NCI-H1694 treated with DMSO at 0.1 percent for 48 hours (cell line): Measurements from ENCODE around the gene TYRO3.
"Not testable (repeated sequence)": the region's sequence is repeated elsewhere in the genome, so short reads cannot be mapped to it uniquely, and the experiment has no call there.

Experiments
- DNase-seq: peaks from one replicate; lab custom pipeline; 2025; lab: John Stamatoyannopoulos, UW

The TYRO3 gene

DNA sequence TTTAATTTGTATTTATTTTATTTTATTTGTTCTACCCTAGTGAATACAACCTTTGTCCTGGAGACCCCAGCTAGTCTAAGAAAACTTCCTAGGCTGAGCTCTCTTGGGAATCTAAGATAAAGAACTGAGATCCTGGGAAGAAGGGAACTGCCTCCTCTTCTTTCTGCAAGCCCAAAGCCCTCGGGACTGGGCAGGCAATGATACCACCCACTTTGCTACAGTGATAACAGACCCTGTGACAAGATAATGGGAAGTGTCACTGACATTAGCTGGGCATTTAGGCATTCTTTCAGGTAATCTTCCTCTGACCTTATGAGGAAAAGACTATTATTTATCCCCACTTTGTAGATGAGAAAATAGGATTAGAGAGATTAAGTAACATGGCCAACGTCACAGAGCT lies 15.1 kb downstream of the TYRO3 start:
- no peak for DNase-seq

DNA sequence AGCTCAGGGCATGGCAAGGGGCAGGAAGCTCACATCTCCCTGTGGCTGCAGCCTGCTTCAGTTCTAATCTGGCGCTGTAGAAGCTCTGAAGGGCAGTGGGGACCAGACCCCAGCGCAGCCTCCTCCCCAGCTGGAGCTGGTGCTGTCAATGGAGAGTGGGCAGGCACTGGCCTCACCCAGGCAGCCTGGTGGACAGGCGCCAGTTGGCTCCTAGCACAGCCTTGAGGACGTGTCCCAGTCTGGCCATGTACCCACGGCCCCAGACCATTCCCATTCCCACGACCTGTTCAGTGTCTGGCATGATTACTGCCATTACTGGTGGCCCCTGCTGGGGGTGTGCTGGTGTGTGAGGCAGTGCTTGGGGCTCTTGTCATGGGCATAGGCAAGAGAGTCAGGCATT lies 16.3 kb downstream of the TYRO3 start:
- no peak for DNase-seq

DNA sequence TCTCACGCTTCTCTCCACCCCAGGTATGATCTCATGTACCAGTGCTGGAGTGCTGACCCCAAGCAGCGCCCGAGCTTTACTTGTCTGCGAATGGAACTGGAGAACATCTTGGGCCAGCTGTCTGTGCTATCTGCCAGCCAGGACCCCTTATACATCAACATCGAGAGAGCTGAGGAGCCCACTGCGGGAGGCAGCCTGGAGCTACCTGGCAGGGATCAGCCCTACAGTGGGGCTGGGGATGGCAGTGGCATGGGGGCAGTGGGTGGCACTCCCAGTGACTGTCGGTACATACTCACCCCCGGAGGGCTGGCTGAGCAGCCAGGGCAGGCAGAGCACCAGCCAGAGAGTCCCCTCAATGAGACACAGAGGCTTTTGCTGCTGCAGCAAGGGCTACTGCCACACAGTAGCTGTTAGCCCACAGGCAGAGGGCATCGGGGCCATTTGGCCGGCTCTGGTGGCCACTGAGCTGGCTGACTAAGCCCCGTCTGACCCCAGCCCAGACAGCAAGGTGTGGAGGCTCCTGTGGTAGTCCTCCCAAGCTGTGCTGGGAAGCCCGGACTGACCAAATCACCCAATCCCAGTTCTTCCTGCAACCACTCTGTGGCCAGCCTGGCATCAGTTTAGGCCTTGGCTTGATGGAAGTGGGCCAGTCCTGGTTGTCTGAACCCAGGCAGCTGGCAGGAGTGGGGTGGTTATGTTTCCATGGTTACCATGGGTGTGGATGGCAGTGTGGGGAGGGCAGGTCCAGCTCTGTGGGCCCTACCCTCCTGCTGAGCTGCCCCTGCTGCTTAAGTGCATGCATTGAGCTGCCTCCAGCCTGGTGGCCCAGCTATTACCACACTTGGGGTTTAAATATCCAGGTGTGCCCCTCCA lies 19.1 kb downstream of the TYRO3 start:
- DNase-seq = no peak

DNA sequence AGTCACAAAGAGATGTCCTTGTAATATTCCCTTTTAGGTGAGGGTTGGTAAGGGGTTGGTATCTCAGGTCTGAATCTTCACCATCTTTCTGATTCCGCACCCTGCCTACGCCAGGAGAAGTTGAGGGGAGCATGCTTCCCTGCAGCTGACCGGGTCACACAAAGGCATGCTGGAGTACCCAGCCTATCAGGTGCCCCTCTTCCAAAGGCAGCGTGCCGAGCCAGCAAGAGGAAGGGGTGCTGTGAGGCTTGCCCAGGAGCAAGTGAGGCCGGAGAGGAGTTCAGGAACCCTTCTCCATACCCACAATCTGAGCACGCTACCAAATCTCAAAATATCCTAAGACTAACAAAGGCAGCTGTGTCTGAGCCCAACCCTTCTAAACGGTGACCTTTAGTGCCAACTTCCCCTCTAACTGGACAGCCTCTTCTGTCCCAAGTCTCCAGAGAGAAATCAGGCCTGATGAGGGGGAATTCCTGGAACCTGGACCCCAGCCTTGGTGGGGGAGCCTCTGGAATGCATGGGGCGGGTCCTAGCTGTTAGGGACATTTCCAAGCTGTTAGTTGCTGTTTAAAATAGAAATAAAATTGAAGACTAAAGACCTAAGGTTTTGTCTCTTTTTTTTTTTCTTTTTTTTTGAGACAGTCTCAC lies 19.8 kb downstream of the TYRO3 start:
- DNase-seq = no peak

DNA sequence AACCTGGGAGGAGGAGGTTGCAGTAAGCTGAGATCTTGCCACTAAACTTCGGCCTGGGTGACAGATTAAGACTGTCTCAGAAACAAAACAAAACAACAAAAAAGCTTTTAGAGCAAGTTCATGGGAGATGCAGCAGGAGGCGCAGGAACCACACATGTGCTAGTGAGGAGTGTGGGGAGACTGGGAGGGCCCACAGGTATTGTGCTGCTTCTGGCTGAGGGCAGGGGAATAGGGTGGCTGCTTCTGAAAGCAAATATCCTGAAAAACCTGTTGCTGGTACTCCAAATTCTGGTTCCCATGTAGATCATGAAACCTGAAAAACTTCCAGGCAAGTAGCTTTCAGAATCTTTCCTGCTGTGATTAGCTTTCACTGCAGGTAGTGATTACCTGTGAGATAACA lies 22.1 kb downstream of the TYRO3 start:
- no peak for DNase-seq

DNA sequence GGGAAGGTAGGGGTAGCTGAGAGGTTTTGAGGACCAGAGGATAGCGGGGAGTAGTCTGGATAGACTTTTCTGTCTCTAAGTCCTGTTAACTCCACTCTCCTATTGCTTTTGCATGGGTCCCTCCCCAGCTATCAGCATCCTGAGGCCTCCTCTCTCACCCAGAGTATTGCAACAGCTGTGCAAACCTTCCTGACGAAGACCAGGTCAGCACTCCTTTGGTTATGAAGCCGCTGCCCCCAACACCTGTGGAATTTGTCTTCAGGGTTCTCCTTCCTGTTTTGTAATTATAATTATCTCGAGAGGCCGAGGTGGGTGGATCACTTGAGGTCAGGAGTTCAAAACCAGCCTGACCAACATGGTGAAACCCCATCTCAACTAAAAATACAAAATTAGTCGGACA lies 24.8 kb downstream of the TYRO3 start:
- no peak for DNase-seq

DNA sequence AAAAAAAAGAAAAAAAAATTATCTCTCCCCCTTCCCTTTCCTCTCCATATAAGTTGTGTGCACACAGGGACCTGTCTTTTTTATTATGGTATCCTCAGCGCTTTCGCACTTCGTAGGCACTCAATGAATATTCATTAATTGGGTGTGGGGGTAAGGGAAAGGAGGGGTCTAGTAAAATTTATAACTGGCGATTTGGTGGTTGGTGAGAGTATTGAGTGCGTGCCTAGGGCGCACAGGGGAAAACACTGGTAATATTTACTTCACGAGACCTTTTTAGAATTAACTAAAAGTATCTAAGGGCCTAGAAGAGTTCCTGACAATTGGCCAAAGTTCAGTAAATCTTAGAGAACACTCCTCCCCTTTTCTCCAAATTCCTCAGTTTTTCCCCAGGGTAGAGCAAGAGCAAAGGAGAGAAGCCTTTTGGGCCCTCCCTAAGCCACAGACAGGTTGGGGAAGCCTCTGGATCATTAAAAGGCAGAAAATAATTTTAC lies 25.7 kb downstream of the TYRO3 start:
- DNase-seq = no peak

DNA sequence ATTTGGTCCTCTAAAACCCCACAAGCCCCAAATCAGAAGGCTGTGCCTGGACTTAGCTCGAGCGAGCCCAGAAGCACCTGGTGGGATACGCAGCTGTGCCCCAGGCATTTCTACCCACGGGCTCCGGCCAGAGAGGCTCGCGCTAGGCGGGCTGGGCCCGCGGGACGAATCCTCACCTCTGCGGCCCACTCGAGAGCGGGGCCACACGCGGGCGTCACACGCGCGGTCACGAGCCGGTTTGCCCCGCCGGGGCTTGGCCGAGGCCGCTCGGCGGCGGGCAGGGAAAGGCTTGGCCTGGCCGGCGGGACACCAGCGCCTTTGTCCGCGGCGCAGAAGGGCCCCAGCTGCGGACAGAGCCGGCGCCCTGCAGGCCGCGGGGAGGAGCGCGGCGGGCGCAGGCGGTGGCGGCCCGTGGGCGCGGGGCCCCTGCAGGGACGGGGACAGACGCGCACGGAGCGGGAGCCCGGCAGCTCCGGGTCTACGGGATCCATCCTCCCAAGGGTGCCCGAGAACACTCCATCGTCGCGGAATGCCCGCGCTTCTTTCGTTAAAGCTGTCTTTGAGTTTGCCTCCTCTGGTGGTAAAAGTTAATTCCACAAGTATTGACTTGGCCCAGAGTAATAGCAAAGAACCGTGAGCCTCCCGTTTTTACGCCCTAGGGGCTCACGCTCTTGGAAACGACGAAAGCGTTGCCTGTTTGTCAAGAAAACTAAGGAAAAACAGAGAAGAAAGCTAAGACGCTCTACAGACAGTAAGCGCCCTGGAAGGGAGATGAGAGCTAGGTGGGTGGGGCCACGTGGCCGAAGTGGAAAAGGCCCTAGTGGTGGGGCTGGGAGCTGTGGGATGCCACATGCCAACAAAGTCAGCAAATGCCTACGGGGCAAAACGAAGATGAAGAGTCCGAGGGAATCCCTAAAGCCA lies 26.4 kb downstream of the TYRO3 start:
- no peak for DNase-seq

DNA sequence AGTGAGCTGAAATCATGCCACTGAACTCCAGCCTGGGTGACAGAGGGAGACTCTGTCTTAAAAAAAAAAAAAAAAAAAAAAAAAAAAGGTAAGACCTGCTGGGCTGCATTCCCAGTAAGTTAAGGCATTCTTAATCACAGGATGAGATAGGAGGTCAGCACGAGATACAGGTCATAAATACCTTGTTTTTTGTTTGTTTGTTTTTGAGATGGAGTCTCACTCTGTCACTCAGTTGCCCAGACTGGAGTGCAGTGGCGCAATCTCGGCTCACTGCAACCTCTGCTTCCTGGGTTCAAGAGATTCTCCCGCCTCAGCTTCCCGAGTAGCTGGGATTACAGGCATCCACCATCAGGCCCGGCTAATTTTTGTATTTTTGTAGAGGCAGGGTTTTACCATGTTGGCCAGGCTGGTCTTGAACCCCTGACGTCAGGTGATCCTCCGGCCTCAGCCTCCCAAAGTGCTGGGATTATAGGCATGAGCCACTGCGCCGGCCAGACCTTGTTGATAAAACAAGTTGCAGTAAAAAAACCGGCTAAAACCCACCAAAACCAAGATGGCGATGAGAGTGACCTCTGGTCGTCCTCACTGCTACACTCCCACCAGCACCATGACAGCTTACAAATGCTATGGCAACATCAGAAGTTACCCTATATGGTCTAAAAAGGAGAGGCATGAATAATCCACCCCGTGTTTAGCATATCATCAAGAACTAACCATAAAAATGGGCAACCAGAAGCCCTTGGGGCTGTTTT lies 27.7 kb downstream of the TYRO3 start:
- DNase-seq = not testable (repeated sequence)

DNA sequence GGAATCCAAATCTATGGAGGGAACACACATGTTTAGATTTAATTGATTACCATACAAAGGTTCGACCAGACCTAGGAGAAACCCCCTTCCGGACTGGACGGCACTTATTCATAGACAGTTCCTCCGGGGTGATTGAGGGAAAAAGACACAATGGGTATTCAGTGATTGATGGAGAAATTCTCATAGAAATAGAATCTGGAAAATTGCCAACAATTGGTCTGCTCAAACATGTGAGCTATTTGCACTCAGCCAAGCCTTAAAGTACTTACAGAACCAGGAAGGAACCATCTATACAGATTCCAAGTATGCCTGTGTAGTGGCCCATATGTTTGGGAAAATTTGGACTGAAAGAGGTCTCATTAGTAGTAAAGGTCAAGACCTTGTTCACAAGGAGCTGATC lies 30.0 kb downstream of the TYRO3 start:
- DNase-seq = not testable (repeated sequence)

DNA sequence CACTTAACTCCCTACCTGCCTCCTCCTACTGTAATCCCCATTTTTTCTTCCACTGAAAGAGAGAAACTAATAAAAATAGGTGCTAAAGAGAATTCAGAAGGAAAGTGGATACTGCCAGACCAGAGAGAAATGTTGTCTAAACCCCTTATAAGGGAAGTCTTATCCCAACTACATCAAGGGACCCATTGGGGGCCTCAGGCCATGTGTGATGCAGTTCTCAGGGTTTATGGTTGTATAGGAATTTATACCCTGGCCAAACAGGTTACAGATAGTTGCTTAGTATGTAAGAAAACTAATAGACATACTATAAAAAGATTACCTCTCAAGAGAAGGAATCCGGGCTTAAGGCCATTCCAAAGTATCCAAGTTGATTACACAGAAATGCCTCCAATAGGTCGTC lies 30.6 kb downstream of the TYRO3 start:
- DNase-seq = not testable (repeated sequence)

DNA sequence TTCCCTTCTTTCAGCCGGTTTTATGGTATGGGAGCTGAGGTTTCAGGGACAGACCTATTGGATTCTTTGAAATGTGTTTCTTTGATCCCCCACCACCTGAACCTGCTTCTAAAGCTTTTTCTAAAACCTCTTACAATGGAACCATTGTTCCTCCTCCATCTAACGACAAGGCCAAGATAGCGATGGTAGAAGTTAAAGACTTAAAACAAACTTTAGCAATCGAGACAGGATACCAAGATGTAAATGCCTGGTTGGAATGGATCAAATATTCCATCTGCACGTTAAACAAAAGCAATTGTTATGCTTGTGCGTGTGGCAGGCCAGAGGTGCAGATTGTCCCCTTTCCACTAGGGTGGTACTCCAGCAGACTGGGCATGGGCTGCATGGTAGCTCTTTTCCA lies 32.2 kb downstream of the TYRO3 start:
- DNase-seq = not testable (repeated sequence)

DNA sequence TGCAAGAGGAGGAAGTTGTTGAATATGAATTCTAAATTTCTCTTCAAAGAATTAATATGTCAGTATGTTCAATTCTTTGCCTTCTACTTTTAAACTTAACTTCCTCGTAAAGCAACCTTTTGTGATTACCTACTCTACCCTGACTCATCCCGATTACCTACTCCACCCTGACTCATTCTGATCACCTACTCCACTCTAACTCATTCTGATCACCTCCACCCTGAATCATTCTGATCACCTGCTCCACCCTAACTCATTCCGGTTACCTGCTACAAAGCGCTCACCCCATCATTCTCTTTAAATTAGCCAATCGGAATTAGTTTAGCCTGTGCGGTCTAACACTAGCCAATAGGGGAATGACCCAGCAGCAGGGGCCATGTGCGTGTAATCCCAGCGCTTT lies 33.7 kb downstream of the TYRO3 start:
- not testable (repeated sequence) for DNase-seq

DNA sequence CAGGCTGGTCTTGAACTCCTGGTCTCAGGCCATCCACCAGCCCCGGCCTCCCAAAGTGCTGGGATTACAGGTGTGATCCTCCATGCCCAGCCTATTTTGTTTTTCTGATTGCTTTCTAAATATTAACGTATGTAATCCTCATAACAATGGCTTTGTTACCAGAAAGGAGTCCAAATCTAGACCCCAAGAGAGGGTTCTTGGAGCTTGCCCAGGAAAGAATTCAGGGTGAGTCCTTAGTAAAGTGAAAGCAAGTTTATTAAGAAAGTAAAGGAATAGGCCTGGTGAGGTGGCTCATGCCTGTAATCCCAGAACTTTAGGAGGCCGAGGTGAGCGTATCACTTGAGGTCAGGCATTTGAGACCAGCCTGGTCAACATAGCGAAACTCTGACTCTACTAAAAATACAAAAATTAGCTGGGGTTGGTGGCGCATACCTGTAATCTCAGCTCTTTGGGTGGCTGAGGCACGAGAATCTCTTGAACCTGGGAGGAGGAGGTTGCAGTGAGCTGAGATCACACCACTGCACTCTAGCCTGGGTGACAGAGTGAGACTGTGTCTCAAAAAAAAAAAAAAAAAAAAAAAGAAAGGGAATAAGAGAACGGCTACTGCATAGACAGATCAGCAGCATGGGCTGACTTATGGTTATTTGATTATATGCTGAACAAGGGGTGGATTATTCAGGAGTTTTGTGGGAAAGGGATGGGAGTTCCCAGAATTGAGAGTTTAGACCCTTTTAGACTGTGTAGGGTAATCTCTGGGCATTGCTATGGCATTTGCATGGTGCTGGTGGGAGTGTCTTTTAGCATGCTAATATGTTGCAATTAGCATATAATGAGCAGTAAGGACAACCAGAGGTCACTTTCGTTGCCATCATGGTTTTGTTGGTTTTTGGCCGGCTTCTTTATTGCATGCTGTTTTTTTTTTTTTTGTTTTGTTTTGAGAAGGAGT lies 36.1 kb downstream of the TYRO3 start:
- DNase-seq = no peak

DNA sequence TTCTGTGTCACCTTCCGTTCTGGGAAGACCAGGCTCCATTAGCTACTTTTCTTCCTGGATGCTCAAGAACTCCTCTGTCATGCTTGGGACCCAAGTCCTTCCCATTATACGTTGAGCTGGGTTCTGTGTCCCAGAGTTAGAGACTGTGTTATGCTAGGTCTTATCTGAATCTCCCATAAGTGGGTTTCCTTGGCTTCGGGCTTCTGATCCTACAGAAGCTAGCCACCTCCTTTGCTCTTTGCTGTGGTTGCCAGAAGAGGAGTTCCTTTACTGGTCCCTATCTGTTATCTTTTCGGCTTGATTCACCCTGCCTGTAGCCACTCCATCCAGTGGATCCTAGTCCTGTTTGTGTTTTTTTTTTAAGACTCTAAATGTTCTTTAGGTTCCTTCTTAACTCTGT lies 38.0 kb downstream of the TYRO3 start:
- DNase-seq = no peak

DNA sequence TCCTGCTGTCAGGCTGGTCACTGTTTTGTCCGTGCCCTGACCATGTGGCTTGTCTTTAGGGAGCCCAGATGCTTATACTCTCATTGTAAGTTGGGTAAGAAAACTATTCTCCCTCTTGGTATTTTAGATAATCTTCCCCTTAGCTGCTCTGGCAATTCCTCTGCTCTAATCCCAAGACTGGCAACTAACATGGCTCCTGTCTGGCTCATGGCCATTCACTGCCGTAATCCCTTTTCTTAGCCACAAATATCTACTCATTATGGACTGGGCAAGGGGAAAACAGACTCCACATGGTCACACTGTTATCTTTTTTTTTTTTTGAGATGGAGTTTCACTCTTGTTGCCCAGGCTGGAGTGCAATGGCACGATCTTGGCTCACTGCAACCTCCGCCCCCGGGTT lies 38.8 kb downstream of the TYRO3 start:
- DNase-seq = no peak

DNA sequence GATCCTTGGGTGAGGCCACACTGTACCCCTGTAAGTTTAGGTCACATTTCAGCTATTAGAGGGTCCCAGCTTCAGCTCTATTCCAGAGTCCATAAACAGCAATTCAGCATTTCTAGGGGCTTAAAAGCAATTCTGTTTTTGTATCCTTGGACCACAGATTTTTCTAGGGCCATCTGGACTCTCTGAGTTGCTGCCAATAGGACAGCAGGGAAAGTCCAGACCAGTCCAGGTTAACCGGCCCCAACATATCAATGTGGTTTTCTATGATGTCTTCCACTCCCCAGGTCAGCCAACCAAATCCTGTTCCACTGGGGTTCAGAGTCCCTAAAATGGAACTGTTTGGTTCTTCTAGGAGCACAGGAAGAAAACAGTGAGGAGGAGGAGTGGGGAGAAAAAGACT lies 40.0 kb downstream of the TYRO3 start:
- DNase-seq = no peak

DNA sequence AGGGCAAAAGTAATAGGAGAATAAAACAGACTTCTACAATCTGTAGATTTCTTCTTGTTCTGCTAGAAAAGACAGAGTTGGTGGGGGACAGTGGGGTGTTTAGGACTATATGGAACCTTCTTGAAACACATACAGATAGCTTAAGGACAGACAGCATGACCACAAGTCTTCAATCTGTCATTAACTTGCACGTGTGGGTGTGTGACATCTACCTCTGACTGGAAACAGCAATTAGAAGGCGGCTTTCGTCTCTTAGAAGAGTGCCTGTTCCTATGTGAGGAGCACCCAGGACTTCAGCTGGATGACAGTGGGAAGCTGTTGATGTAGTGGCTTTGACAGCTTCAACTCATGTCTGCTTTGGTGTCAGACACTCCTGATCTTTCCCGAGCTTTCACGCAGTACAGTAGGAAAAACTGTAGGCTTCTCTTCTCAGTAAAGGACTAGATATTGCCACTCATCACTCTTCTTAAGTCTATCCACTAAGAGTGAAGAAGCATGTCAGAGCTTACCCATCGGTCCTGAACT lies 44.5 kb downstream of the TYRO3 start:
- DNase-seq = no peak

DNA sequence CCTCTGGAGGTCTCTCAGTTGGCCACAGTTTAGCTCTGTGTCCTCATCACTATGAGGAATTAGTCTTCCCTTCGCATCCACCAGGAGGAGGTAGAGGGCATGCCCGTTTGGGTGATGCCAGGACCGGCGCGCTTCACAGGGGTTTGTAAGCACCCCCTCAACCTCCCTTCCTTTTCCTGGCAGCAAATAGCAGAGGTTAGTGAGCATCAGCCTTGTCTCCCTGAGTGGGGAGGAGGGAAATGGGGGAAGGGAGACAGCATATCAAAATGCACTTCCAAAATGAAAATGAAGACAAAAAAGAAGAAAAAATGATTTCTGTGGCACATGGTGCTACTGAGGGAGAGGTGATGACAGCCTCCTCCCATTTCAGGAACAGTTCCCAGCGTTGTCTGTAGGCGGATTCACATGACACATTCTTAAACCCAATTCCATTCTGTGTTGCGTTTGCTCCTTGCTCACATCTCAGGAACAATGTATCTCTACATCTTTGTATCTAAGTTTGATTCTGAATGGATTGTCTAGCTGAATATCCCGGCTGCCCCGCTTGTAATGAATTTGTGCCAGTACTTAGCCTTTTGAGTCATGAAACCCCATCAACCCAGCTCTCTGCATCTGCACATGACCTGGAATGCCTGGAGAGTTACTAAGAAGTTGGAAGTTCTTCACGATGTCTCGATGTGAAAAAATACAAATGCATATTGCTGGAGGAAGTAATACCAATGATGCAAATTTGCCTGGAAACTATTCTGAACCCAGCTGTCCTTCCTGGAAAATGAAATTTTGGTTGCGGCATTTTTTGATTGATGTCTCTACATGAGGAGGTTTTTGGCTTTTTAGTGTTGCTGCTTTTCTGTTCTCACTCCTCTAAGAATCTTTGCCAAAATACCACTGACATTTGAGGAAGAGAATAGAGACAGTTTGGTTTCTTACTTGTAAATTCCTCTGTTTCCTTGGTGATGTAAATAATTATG lies 45.2 kb downstream of the TYRO3 start:
- peak; percentile 81 for DNase-seq
